Measurements from ENCODE around the gene GRIN1. TPM values are rescaled to one million over a fixed set of nuclear protein-coding genes. Genes with fewer than 3 reads are reported as not detected.

Gene GRIN1
- total RNA-seq, 1 experiment from 2014 or later = 2.9 TPM

- no peak overlapping the region for H4K91ac ChIP-seq (ENCODE audit: insufficient read length, low read depth, low read length)
- no peak overlapping the region for H4K8ac ChIP-seq (replicated peaks; ENCODE audit: insufficient read length, low read depth, low read length)
- H3K23me2 ChIP-seq (ENCODE audit: insufficient read length, low read depth, low read length, poor library complexity, severe bottlenecking) = no peaks in the 10 kb centered on the region
- no peak overlapping the region for H2BK15ac ChIP-seq (ENCODE audit: low read depth, low read length)
- H3K18ac ChIP-seq (ENCODE audit: insufficient read length, low read depth, low read length) = no peak overlapping the region
- no CpG with 5 or more reads among the region's 37 CpGs for WGBS (ENCODE audit: extremely low coverage, insufficient read length, low lambda C conversion rate)
- no peak overlapping the region for H3K4me3 Mint-ChIP-seq
- H3K23ac ChIP-seq (ENCODE audit: insufficient read length, low read depth, low read length) = no peak overlapping the region
- H2BK20ac ChIP-seq (ENCODE audit: low read depth, low read length, poor library complexity, severe bottlenecking) = no peak overlapping the region
- no peak overlapping the region for H3K27ac Mint-ChIP-seq
- no peaks in the 10 kb centered on the region for H3K4me1 ChIP-seq (ENCODE audit: insufficient read depth, low read length)
- no peak overlapping the region for H2AK5ac ChIP-seq (ENCODE audit: insufficient read length, low read length)
- H3K4me1 Mint-ChIP-seq = no peaks in the 10 kb centered on the region
- H2BK120ac ChIP-seq (ENCODE audit: low read depth, low read length, poor library complexity, severe bottlenecking) = no peak overlapping the region
- peaks cover 10 to 21% (median 15%) of the 10 kb centered on the region in 3 experiments for H3K36me3 Mint-ChIP-seq (ENCODE audit: insufficient read depth in 1 of 3, low read depth in 3 of 3)
- H2BK5ac ChIP-seq (ENCODE audit: insufficient read length, low read length) = no peak overlapping the region
- no peaks in the 10 kb centered on the region; the same call in 1 of the 2 replicates for H3K27me3 Mint-ChIP-seq (ENCODE audit: low read depth)
- H3K9me3 Mint-ChIP-seq = peaks cover 3 to 7% of the 10 kb centered on the region in 2 experiments; a peak in 4 of 5 replicates
- no peak overlapping the region for H2AFZ ChIP-seq (ENCODE audit: low read length)
- no peak for TF ChIP-seq CTCF (conservative IDR thresholded peaks at IDR 0.05)
- no peaks in the 10 kb centered on the region for H3K79me1 ChIP-seq (ENCODE audit: insufficient read depth, low read depth, low read length, poor library complexity, severe bottlenecking)
- H3K4me2 ChIP-seq (ENCODE audit: insufficient read depth, insufficient read length, low read length) = no peak overlapping the region
- H3K9ac ChIP-seq (ENCODE audit: extremely low read depth, insufficient read length, low read length) = no peak overlapping the region
- H3K4ac ChIP-seq (ENCODE audit: low read depth, low read length) = no peak overlapping the region
- H3K9me3 ChIP-seq (ENCODE audit: control insufficient read depth, low read depth, low read length) = peaks cover 16% of the 10 kb centered on the region
- H3K14ac ChIP-seq (ENCODE audit: insufficient read depth, low read length) = no peak overlapping the region
- H3K27me3 ChIP-seq (ENCODE audit: insufficient read depth, low read length) = no peaks in the 10 kb centered on the region
- H4K20me1 ChIP-seq (ENCODE audit: control insufficient read depth, insufficient read depth, insufficient read length) = no peaks in the 10 kb centered on the region
- H3K27ac ChIP-seq (ENCODE audit: insufficient read length, low read depth, low read length) = no peak overlapping the region
- H4K5ac ChIP-seq (ENCODE audit: insufficient read length, low read depth, low read length) = no peak overlapping the region
- no peak overlapping the region for H3T11ph ChIP-seq (ENCODE audit: low read length)
- H3K56ac ChIP-seq (ENCODE audit: insufficient read length, low read depth, low read length) = no peak overlapping the region
- no peak overlapping the region for H2BK12ac ChIP-seq (ENCODE audit: insufficient read length, low read depth, low read length)
- no peaks in the 10 kb centered on the region for H3K79me2 ChIP-seq (ENCODE audit: insufficient read depth, low read length)
- DNase-seq = no peak
Measured at GRCh38 chr9:137103206-137103999, 35.6 kb upstream of the GRIN1 start.

All from H9 (cell line).